AG09309 (cell line): ENCODE data around the gene AGBL4.

Experiments used
- DNase-seq: peaks from one replicate; pipeline ENCODE4 v3.0.0-alpha.2; 2010; ENCODE audit warnings: low read depth
- H3K4me3 ChIP-seq: 2 replicates; pipeline ENCODE4 v1.5.1; 2011; ENCODE audit warnings: mild to moderate bottlenecking, low read depth, low read length, moderate library complexity; ENCODE audit not compliant: control insufficient read depth
- TF ChIP-seq, protein P1 (sequence below): IDR thresholded peaks from 2 replicates; pipeline ENCODE4 v1.5.1; 2011; ENCODE audit warnings: mild to moderate bottlenecking, low read depth, low read length, inconsistent platforms; ENCODE audit not compliant: insufficient read depth, control insufficient read depth; ENCODE audit errors: missing control alignments

AGBL4 gene

DNA sequence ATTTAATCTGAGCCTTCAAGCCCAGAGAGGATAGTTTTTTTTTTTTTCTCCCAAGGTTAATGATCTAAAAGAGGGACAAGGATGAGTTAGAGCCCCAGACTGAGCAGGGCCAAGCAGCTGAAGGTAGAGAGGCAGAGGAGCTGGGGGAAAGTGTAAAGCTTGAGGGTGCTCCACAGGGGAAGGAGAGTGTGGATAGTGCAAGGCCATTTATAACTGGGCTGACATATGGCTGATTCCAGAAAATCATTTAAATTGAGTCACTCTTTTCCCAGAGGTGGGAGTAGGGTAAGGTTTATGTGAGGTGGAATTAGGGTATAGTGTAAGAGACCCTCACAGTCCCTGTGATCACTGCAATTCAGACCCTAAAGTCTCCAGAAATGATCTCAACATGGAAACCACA, 1302.8 kb downstream of the AGBL4 start:
- no peak for DNase-seq
- H3K4me3 ChIP-seq: no peak overlapping the region
- TF ChIP-seq, protein P1, sequence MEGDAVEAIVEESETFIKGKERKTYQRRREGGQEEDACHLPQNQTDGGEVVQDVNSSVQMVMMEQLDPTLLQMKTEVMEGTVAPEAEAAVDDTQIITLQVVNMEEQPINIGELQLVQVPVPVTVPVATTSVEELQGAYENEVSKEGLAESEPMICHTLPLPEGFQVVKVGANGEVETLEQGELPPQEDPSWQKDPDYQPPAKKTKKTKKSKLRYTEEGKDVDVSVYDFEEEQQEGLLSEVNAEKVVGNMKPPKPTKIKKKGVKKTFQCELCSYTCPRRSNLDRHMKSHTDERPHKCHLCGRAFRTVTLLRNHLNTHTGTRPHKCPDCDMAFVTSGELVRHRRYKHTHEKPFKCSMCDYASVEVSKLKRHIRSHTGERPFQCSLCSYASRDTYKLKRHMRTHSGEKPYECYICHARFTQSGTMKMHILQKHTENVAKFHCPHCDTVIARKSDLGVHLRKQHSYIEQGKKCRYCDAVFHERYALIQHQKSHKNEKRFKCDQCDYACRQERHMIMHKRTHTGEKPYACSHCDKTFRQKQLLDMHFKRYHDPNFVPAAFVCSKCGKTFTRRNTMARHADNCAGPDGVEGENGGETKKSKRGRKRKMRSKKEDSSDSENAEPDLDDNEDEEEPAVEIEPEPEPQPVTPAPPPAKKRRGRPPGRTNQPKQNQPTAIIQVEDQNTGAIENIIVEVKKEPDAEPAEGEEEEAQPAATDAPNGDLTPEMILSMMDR: no peak

DNA sequence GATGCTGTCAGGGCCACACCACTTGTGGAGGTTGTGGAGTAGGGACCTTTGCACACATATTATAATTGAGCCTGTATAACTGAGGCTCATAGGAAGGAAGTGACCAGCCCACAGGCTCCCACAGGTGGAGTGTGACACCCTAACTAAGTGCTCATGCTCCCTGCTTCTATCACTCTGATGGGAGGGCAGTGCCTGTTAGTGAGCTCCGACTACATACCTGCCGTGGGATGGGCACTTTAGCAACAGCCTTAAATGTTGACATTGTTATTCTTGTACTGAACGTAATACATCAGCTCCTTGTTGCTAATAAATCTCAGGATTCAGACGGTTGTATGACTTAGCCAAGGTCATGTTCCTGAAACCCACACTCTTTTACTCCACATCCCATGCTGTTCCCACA, 1305.0 kb downstream of the AGBL4 start:
- TF ChIP-seq, protein P1: no peak
- DNase-seq: no peak
- H3K4me3 ChIP-seq: no peak overlapping the region

DNA sequence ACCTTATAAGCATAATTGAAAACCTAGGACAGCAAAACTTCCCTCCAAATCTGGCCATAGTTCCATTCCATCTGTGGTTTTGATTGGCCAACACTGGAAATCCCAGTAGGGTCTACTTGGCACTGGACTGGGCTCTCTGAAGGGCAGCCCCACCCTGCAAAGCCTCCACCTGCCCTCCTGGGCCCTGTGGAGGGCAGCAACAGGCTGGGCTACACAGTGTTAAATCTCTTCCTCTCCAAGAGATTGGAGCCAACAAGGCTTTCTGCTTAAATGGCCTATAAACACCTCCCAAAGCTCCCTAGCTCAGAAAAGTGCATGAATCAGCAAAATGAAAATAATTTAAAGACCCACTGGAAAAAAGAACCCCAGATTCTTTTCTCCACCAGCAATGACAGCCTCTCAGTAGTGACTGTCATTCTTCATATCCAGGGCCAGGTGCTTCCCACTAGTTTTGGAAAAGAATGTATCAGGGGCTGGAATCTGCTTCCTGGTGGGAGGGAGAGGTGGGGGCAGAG, 1305.6 kb downstream of the AGBL4 start:
- TF ChIP-seq, protein P1: no peak
- DNase-seq: no peak
- no peak overlapping the region for H3K4me3 ChIP-seq

DNA sequence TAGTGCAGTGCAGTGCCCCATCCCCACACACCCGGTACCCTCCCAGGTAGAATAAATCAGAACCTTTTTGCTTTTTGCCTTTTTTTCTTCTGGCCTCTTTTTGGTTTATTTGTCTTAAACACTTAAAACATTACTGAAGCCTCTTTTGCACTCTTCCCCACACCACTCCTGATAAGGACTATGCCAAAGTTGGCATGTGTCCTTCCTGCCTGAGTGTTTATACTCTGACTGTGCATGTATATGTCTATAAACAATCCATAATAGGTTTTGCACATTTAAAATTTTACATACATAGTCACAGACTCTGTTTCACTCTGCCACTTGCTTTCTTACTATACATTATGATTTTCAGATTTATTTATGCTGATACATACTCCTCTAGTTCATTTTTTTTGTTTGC, 1306.7 kb downstream of the AGBL4 start:
- no peak for DNase-seq
- H3K4me3 ChIP-seq: no peak overlapping the region
- TF ChIP-seq, protein P1: no peak

- no peak for DNase-seq
- TF ChIP-seq, protein P1: no peak
- no peak overlapping the region for H3K4me3 ChIP-seq
Observed at GRCh38 chr1:48715921-48716320, 1307.8 kb downstream of the AGBL4 start.

GRCh38 chr1:48710915-48711314, 1312.8 kb downstream of the AGBL4 start:
- TF ChIP-seq, protein P1: no peak
- no peak overlapping the region for H3K4me3 ChIP-seq
- DNase-seq: no peak

GRCh38 chr1:48710318-48710717, 1313.4 kb downstream of the AGBL4 start:
- TF ChIP-seq, protein P1: no peak
- no peak for DNase-seq
- no peak overlapping the region for H3K4me3 ChIP-seq
